Astrocyte (in vitro differentiated cells and primary cell): ENCODE results near the gene MAN1C1.

Source experiments
- CTCF ChIP-seq: IDR thresholded peaks from 2 replicates; pipeline ENCODE4 v1.5.1; 2011; ENCODE audit warnings: low read depth, mild to moderate bottlenecking, inconsistent platforms, low read length, moderate library complexity; ENCODE audit not compliant: insufficient read depth
- EZH2 ChIP-seq: IDR thresholded peaks from 2 replicates; pipeline ENCODE4 v1.6.1; 2012; ENCODE audit warnings: mild to moderate bottlenecking, low read length, inconsistent platforms; ENCODE audit not compliant: insufficient read depth

GRCh38 chr1:25740071-25740470 is 123.5 kb downstream of the MAN1C1 start:
- TF ChIP-seq CTCF: no peak
- no peak for TF ChIP-seq EZH2
